ENCODE results near the gene GABBR2.

GABBR2 gene

DNA sequence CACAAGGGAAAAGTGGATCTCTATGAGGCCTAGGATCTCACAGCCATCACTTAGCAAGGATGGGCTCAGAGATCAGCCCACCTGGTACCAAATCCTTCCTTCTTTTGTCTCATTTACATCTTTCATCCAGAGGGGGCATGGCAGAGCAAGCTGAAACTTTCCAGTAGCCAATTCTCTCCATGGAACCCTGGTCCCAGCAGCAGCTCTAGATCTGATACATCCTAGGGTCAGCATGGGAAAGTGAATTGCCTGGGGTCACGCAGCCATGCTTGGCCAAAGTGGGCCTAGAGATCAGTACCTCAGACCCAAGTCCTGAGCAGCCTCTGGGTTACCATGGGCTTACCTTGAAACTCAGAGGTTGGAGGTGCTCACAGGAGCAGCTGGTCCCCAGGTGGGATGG lies 170.5 kb downstream of the GABBR2 start:
- Histone ChIP-seq H3K9me3 (ENCODE audit: control insufficient read depth, insufficient read depth, low read length) (no peaks in the 10 kb centered on the region), H3K4me1 (ENCODE audit: control insufficient read depth, insufficient read depth, low read length) (no peaks in the 10 kb centered on the region), H3K9ac (ENCODE audit: low read depth, low read length) (no peak overlapping the region), H3K36me3 (ENCODE audit: control insufficient read depth, insufficient read depth, low read length) (no peaks in the 10 kb centered on the region), H3K27me3 (ENCODE audit: control insufficient read depth, insufficient read depth, low read length) (no peaks in the 10 kb centered on the region), H3K27ac (ENCODE audit: low read depth, low read length) (no peak overlapping the region), H3K4me3 (ENCODE audit: low read depth, low read length) (no peak overlapping the region)

GRCh38 chr9:98536542-98537173 lies 172.1 kb downstream of the GABBR2 start:
- H3K4me3 ChIP-seq (ENCODE audit: low read depth, low read length), result no peak overlapping the region
- no peak overlapping the region for H3K9ac ChIP-seq (ENCODE audit: low read depth, low read length)
- no peak overlapping the region for H3K27ac ChIP-seq (ENCODE audit: low read depth, low read length)

GRCh38 chr9:98533866-98534265 lies 174.9 kb downstream of the GABBR2 start:
- no peak overlapping the region for H3K27ac ChIP-seq (ENCODE audit: low read depth, low read length)
- H3K9ac ChIP-seq (ENCODE audit: low read depth, low read length), result no peak overlapping the region
- H3K9me3 ChIP-seq (ENCODE audit: control insufficient read depth, insufficient read depth, low read length), result no peaks in the 10 kb centered on the region
- H3K4me3 ChIP-seq (ENCODE audit: low read depth, low read length), result no peak overlapping the region
- H3K36me3 ChIP-seq (ENCODE audit: control insufficient read depth, insufficient read depth, low read length), result no peaks in the 10 kb centered on the region
- H3K27me3 ChIP-seq (ENCODE audit: control insufficient read depth, insufficient read depth, low read length), result no peaks in the 10 kb centered on the region
- no peaks in the 10 kb centered on the region for H3K4me1 ChIP-seq (ENCODE audit: control insufficient read depth, insufficient read depth, low read length)

More at GRCh38 chr9:98536542-98537173, 172.1 kb downstream of the GABBR2 start:
- no peaks in the 10 kb centered on the region for H3K9me3 ChIP-seq (ENCODE audit: control insufficient read depth, insufficient read depth, low read length)
- H3K27me3 ChIP-seq (ENCODE audit: control insufficient read depth, insufficient read depth, low read length), result no peaks in the 10 kb centered on the region
- no peaks in the 10 kb centered on the region for H3K4me1 ChIP-seq (ENCODE audit: control insufficient read depth, insufficient read depth, low read length)
- H3K36me3 ChIP-seq (ENCODE audit: control insufficient read depth, insufficient read depth, low read length), result no peaks in the 10 kb centered on the region

- no peaks in the 10 kb centered on the region for H3K4me1 ChIP-seq (ENCODE audit: control insufficient read depth, insufficient read depth, low read length)
- H3K27ac ChIP-seq (ENCODE audit: low read depth, low read length), result no peak overlapping the region
- no peaks in the 10 kb centered on the region for H3K9me3 ChIP-seq (ENCODE audit: control insufficient read depth, insufficient read depth, low read length)
- no peak overlapping the region for H3K9ac ChIP-seq (ENCODE audit: low read depth, low read length)
- H3K27me3 ChIP-seq (ENCODE audit: control insufficient read depth, insufficient read depth, low read length), result no peaks in the 10 kb centered on the region
- no peak overlapping the region for H3K4me3 ChIP-seq (ENCODE audit: low read depth, low read length)
- no peaks in the 10 kb centered on the region for H3K36me3 ChIP-seq (ENCODE audit: control insufficient read depth, insufficient read depth, low read length)
Measured at GRCh38 chr9:98533132-98533531, 175.6 kb downstream of the GABBR2 start.

DNA sequence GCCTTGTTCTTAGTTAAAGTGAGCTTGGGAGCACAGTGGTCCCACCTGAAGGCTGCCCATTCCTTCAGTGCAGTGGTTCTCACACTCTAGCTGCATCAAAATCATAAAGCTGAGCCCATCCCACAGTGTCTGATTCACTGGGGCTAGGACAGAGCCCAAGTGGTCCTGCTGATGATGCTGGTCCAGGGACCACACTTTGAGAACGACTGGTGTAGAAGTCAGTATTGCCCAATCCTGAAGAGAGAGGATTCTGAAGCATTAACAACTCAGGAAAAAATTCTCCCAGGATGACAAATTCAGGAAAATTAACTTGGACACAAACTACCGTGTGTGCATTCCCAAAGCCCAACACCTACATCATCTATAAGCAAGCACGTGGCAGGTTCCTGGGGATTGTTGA lies 176.2 kb downstream of the GABBR2 start:
- no peaks in the 10 kb centered on the region for H3K4me1 ChIP-seq (ENCODE audit: control insufficient read depth, insufficient read depth, low read length)
- no peak overlapping the region for H3K4me3 ChIP-seq (ENCODE audit: low read depth, low read length)
- H3K27me3 ChIP-seq (ENCODE audit: control insufficient read depth, insufficient read depth, low read length), result no peaks in the 10 kb centered on the region
- no peaks in the 10 kb centered on the region for H3K9me3 ChIP-seq (ENCODE audit: control insufficient read depth, insufficient read depth, low read length)
- H3K27ac ChIP-seq (ENCODE audit: low read depth, low read length), result no peak overlapping the region
- H3K36me3 ChIP-seq (ENCODE audit: control insufficient read depth, insufficient read depth, low read length), result no peaks in the 10 kb centered on the region
- H3K9ac ChIP-seq (ENCODE audit: low read depth, low read length), result no peak overlapping the region

- no peak overlapping the region for H3K27ac ChIP-seq (ENCODE audit: low read depth, low read length)
- no peaks in the 10 kb centered on the region for H3K36me3 ChIP-seq (ENCODE audit: control insufficient read depth, insufficient read depth, low read length)
- H3K27me3 ChIP-seq (ENCODE audit: control insufficient read depth, insufficient read depth, low read length), result no peaks in the 10 kb centered on the region
- no peaks in the 10 kb centered on the region for H3K9me3 ChIP-seq (ENCODE audit: control insufficient read depth, insufficient read depth, low read length)
- no peak overlapping the region for H3K4me3 ChIP-seq (ENCODE audit: low read depth, low read length)
- H3K4me1 ChIP-seq (ENCODE audit: control insufficient read depth, insufficient read depth, low read length), result no peaks in the 10 kb centered on the region
- H3K9ac ChIP-seq (ENCODE audit: low read depth, low read length), result no peak overlapping the region
Measured at GRCh38 chr9:98532147-98532546, 176.6 kb downstream of the GABBR2 start.

DNA sequence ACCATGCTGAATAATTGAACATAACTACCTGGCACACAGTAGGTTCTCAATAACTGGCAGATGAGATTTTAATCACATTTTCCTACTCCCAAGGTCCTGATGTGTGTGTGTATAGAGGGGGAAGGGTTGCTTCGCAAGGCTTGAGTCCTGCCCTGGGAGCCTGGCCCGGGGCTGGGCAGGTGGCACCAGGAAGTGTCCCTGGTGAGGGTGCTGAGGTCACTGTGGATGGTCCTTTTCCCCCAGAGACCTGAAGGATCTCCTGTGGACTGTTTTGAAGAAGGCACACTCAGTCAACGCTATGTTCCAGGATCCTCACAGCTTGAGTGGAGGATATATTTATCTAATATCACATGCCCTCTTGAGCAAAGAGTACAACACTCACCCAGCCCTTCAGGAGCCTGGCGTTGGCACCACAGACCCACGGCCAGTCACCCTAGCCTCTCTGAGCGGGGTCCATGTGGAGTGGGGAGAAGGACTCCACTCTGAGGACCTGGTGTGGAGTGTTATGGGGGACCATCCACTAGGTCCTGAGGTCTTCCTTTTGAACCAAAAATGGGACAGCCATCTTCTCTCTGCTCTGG lies 177.8 kb downstream of the GABBR2 start:
- Histone ChIP-seq H3K9me3 (ENCODE audit: control insufficient read depth, insufficient read depth, low read length) (no peaks in the 10 kb centered on the region), H3K27me3 (ENCODE audit: control insufficient read depth, insufficient read depth, low read length) (no peaks in the 10 kb centered on the region), H3K4me3 (ENCODE audit: low read depth, low read length) (no peak overlapping the region), H3K9ac (ENCODE audit: low read depth, low read length) (no peak overlapping the region), H3K4me1 (ENCODE audit: control insufficient read depth, insufficient read depth, low read length) (no peaks in the 10 kb centered on the region), H3K36me3 (ENCODE audit: control insufficient read depth, insufficient read depth, low read length) (no peaks in the 10 kb centered on the region), H3K27ac (ENCODE audit: low read depth, low read length) (no peak overlapping the region)

GRCh38 chr9:98530275-98530674 lies 178.5 kb downstream of the GABBR2 start:
- H3K4me1 ChIP-seq (ENCODE audit: control insufficient read depth, insufficient read depth, low read length), result no peaks in the 10 kb centered on the region
- no peaks in the 10 kb centered on the region for H3K36me3 ChIP-seq (ENCODE audit: control insufficient read depth, insufficient read depth, low read length)
- no peak overlapping the region for H3K27ac ChIP-seq (ENCODE audit: low read depth, low read length)
- no peak overlapping the region for H3K4me3 ChIP-seq (ENCODE audit: low read depth, low read length)
- no peak overlapping the region for H3K9ac ChIP-seq (ENCODE audit: low read depth, low read length)
- H3K9me3 ChIP-seq (ENCODE audit: control insufficient read depth, insufficient read depth, low read length), result no peaks in the 10 kb centered on the region
- H3K27me3 ChIP-seq (ENCODE audit: control insufficient read depth, insufficient read depth, low read length), result no peaks in the 10 kb centered on the region

DNA sequence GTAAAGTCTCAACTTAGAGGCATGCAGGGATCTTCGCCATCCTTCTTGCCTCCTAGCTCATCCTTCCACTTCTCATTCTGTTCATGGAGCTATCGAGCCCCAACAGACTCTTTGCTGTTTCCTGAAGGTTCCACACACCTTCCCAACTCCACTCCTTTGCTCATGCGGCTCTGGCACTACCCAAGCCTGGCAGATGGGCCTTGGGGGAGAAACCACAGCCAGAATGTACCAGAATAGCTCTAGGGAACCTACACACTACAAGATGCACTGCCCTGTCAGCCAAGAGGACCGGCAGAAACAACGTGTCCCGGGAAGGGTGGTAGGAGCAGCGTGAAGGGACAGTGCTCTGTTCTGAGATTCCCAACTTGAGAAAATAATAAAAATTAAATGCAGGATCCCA lies 178.9 kb downstream of the GABBR2 start:
- H3K27ac ChIP-seq (ENCODE audit: low read depth, low read length), result no peak overlapping the region
- no peaks in the 10 kb centered on the region for H3K9me3 ChIP-seq (ENCODE audit: control insufficient read depth, insufficient read depth, low read length)
- H3K36me3 ChIP-seq (ENCODE audit: control insufficient read depth, insufficient read depth, low read length), result no peaks in the 10 kb centered on the region
- H3K9ac ChIP-seq (ENCODE audit: low read depth, low read length), result no peak overlapping the region
- no peaks in the 10 kb centered on the region for H3K4me1 ChIP-seq (ENCODE audit: control insufficient read depth, insufficient read depth, low read length)
- H3K4me3 ChIP-seq (ENCODE audit: low read depth, low read length), result no peak overlapping the region
- no peaks in the 10 kb centered on the region for H3K27me3 ChIP-seq (ENCODE audit: control insufficient read depth, insufficient read depth, low read length)

GRCh38 chr9:98523231-98523901 lies 185.4 kb downstream of the GABBR2 start:
- H3K4me1 ChIP-seq (ENCODE audit: control insufficient read depth, insufficient read depth, low read length), result no peaks in the 10 kb centered on the region; the same call in 1 of the 2 replicates
- no peaks in the 10 kb centered on the region for H3K27me3 ChIP-seq (ENCODE audit: control insufficient read depth, insufficient read depth, low read length)
- H3K4me3 ChIP-seq (ENCODE audit: low read depth, low read length), result no peak overlapping the region
- no peak overlapping the region for H3K9ac ChIP-seq (ENCODE audit: low read depth, low read length)
- no peaks in the 10 kb centered on the region for H3K36me3 ChIP-seq (ENCODE audit: control insufficient read depth, insufficient read depth, low read length)
- no peak overlapping the region for H3K27ac ChIP-seq (ENCODE audit: low read depth, low read length)
- no peaks in the 10 kb centered on the region for H3K9me3 ChIP-seq (ENCODE audit: control insufficient read depth, insufficient read depth, low read length)

GRCh38 chr9:98522487-98522886 lies 186.2 kb downstream of the GABBR2 start:
- Histone ChIP-seq H3K4me1 (ENCODE audit: control insufficient read depth, insufficient read depth, low read length) (no peaks in the 10 kb centered on the region; the same call in 1 of the 2 replicates), H3K4me3 (ENCODE audit: low read depth, low read length) (no peak overlapping the region), H3K36me3 (ENCODE audit: control insufficient read depth, insufficient read depth, low read length) (no peaks in the 10 kb centered on the region), H3K9ac (ENCODE audit: low read depth, low read length) (no peak overlapping the region), H3K27ac (ENCODE audit: low read depth, low read length) (no peak overlapping the region), H3K27me3 (ENCODE audit: control insufficient read depth, insufficient read depth, low read length) (no peaks in the 10 kb centered on the region), H3K9me3 (ENCODE audit: control insufficient read depth, insufficient read depth, low read length) (no peaks in the 10 kb centered on the region)

All from HUES48 (cell line).